Skeletal muscle tissue (tissue), 4 donors: ENCODE results near the gene GRIA1. TPM values are rescaled to one million over a fixed set of nuclear protein-coding genes. Genes with fewer than 3 reads are reported as not detected.

Experiments used
- H3K27ac ChIP-seq: one replicate; pipeline ENCODE4 v1.7.0; 2013; ENCODE audit warnings: mild to moderate bottlenecking, low read depth, low read length, inconsistent platforms
- H3K27me3 ChIP-seq, 3 donors: one replicate each; pipeline ENCODE4 v1.7.0; 2013; ENCODE audit warnings: low read length in 3 of 3; ENCODE audit not compliant: control insufficient read depth in 3 of 3, insufficient read depth in 3 of 3
- H3K36me3 ChIP-seq, 3 donors: one replicate each; pipeline ENCODE4 v1.7.0; 2013; ENCODE audit warnings: low read length in 3 of 3; ENCODE audit not compliant: control insufficient read depth in 3 of 3, insufficient read depth in 3 of 3
- H3K4me1 ChIP-seq, 3 donors: one replicate each; pipeline ENCODE4 v1.7.0; 2013; ENCODE audit warnings: low read length in 3 of 3, mild to moderate bottlenecking in 3 of 3; ENCODE audit not compliant: control insufficient read depth in 3 of 3, insufficient read depth in 3 of 3
- H3K4me3 ChIP-seq, 3 donors: one replicate each; pipeline ENCODE4 v1.7.0; 2013; ENCODE audit warnings: low read length in 3 of 3
- H3K9ac ChIP-seq, 3 donors: one replicate each; pipeline ENCODE4 v1.7.0; 2013; ENCODE audit warnings: low read length in 3 of 3, mild to moderate bottlenecking in 3 of 3, moderate library complexity in 2 of 3, low read depth in 1 of 3
- H3K9me3 ChIP-seq, 3 donors: one replicate each; pipeline ENCODE4 v1.7.0; 2013; ENCODE audit warnings: low read length in 3 of 3; ENCODE audit not compliant: control insufficient read depth in 3 of 3
- total RNA-seq: library from RNA; depleted of rRNA; stranded (reverse); fragments of >200 nt; gene quantifications from one replicate; pipeline ENCODE4 v1.2.3, GENCODE V29; 2014
- donor health status: Osteomylitis.

GRIA1 gene
- total RNA-seq, 1 donor from 2014 or later, result 1.0 TPM

DNA sequence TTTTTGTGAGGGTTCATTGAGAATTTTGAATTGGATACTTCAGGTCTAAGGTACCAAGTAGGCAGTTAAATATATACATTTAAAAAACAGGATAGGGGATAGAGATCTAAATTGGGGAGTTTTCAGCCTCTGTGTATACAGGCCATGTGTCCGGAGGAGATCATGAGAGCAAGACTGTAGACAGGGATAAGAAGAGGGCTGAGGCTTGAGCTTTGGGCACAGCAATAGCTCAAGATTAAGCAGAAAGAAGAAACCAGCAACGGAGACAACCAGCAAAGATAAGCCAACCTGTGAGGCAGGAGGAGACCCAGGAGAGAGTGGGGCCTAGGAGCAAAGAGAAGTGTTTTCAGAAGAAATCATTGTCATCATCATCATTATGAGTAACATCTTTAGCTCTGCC, 258.4 kb downstream of the GRIA1 start:
- Histone ChIP-seq H3K4me3 (no peak overlapping the region), H3K36me3 (no peaks in the 10 kb centered on the region), H3K27me3 (no peaks in the 10 kb centered on the region)

DNA sequence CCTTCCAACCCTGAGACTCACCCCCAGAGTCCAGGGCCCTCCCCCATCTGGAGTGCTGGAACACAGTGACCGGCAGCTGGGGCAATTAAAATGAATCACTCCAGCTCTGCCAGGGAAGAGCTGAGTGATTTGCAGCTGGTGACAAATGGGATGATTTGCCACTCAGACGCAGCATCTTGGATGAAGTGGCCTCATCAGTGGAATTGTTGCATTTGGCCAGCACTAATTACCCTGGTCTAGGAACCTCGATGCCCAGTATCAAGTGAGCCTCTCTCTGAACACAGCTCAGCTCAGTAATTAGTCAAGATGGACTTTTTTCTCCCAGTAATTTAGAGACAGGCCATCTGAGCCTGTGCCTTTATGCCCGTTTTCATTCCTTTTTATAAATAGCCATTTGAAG, 259.5 kb downstream of the GRIA1 start:
- H3K36me3 ChIP-seq, result no peaks in the 10 kb centered on the region
- H3K4me3 ChIP-seq, result no peak overlapping the region
- no peaks in the 10 kb centered on the region for H3K27me3 ChIP-seq
- no peak overlapping the region for H3K9ac ChIP-seq
- H3K27ac ChIP-seq, result no peak overlapping the region
- H3K4me1 ChIP-seq, result no peaks in the 10 kb centered on the region
- H3K9me3 ChIP-seq, result no peaks in the 10 kb centered on the region

More for the DNA sequence above, 258.4 kb downstream of the GRIA1 start:
- no peak overlapping the region for H3K9ac ChIP-seq
- H3K9me3 ChIP-seq, result no peaks in the 10 kb centered on the region
- H3K27ac ChIP-seq, result no peak overlapping the region
- no peaks in the 10 kb centered on the region for H3K4me1 ChIP-seq

DNA sequence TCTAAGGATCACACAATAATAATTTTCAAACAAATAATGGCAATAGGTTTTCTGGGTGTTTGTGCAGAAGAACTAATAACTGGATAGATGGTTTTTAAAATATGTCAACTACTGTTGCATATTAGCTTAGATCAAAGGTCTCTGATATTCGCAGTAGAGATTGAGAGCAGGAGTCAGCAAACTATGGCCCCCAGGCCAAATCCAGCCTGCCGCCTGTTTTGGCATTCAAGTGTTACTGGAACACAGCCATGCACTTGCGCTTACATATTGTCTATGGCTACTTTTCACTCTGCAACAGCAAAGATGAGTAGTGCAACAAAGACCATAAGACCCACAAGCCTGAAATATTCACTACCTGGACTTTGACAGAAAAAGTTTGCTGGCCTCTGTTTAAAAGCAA, 260.8 kb downstream of the GRIA1 start:
- H3K27ac ChIP-seq, result no peak overlapping the region
- no peak overlapping the region for H3K9ac ChIP-seq
- H3K9me3 ChIP-seq, result no peaks in the 10 kb centered on the region
- H3K36me3 ChIP-seq, result no peaks in the 10 kb centered on the region
- no peak overlapping the region for H3K4me3 ChIP-seq
- H3K27me3 ChIP-seq, result no peaks in the 10 kb centered on the region
- no peaks in the 10 kb centered on the region for H3K4me1 ChIP-seq

DNA sequence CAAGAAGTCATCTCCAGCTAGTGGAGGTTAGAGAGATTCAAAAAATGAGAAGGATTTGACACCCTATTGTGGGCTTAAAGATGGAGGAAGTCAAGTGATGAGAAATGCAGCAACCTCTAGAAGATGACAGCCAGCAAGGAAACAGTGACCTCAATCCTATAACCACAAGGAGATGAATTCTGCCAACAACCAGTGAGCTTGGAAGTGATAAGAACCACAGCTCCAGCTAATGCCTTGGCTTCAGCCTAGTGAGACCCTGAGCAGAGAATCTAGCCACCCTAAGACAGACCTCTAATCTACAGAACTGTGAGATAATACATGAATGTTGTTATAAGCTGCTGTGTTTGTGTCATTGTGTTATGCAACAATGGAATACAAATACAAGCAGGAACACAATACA, 262.4 kb downstream of the GRIA1 start:
- Histone ChIP-seq H3K4me1 (no peaks in the 10 kb centered on the region), H3K9me3 (no peaks in the 10 kb centered on the region), H3K4me3 (no peak overlapping the region), H3K9ac (no peak overlapping the region), H3K36me3 (no peaks in the 10 kb centered on the region), H3K27me3 (no peaks in the 10 kb centered on the region), H3K27ac (no peak overlapping the region)

DNA sequence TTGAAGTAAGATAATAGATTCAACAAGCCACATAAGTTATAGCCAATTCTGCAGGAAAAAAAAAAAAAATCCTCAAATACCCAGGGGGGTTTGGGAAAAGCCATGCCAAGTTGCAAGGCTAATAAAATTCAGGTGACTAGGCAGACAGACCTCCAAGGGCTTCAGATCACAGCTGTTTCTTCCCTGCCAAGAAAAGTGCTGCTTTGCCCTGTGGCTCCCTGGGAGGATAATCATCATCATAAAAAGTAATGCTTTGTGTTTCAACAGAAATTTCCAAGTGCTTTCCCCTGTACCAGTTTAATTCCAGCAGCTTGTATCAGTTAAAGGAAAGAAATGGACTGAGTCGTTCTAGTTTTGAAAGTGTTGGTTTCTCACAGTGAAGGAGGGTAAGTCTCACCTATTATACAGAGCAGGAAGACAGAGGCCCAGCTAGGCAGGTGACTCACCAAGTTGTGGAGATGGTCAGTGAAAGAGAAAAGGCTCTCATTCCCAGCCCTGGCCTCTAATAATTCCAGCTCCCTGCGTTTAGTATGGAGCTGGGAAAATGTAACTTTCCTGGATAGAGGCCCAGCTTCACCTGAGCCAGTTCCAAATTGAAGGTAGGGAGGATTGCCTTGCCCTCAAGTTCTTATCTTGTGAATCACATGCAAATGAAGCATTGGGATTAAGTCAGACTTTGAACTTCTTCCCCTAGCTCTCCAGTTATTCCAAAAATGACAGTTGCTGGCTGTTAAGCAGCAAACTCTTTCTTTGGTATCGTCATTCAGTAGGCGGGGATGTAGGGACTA, 263.4 kb downstream of the GRIA1 start:
- H3K27ac ChIP-seq, result no peak overlapping the region
- no peak overlapping the region for H3K4me3 ChIP-seq

DNA sequence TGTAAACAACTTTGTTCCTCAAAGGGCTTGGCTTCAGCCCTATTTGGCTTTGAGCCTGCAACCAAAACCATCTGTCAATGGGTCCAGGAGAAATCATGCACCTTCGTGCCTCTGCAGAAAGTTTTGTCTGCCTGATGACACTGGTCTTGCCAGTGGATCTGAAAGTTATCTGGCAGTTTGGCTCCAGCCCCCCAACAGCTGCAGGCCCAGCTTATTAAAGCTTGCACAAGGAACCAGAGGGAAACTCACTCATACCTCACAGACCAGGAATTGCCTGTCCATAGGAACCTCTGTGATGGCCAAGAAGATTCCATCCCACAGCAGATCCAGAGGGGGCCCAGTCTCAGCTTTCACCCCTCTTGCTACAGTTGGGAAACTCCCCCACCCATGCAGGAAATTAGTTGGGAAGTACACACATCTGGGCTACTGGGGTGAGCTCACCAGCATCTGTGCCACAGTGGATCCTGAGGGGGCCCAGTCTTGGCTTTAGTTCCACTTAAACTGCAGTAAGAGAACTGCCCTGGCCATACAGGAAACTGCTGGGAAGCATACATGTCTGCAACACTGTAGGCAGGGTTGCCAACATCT, 265.5 kb downstream of the GRIA1 start:
- no peaks in the 10 kb centered on the region for H3K36me3 ChIP-seq
- no peak overlapping the region for H3K27ac ChIP-seq
- no peak overlapping the region for H3K4me3 ChIP-seq
- no peaks in the 10 kb centered on the region for H3K4me1 ChIP-seq
- H3K27me3 ChIP-seq, result no peaks in the 10 kb centered on the region
- no peak overlapping the region for H3K9ac ChIP-seq
- no peaks in the 10 kb centered on the region for H3K9me3 ChIP-seq

More for the DNA sequence above, 263.4 kb downstream of the GRIA1 start:
- Histone ChIP-seq H3K9me3 (no peaks in the 10 kb centered on the region), H3K4me1 (no peaks in the 10 kb centered on the region), H3K36me3 (no peaks in the 10 kb centered on the region), H3K27me3 (no peaks in the 10 kb centered on the region), H3K9ac (no peak overlapping the region)

DNA sequence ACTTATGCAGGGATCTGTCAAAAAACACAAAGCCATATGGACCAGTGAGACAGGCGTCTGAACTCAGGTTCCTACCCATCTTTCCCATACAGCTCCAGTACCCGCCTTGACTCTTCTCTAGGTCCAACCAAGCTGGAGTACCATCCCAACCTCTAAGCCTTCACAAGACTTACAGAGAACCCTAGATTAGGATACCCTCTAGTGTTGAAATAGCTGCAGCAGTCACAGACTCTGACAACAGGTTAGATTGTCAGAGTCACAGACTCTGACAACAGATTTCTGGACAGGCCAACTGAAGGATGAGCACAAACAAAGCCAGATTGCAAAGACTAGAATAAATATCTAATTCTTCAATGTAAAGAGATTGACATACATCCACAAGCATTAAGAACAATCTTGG, 266.1 kb downstream of the GRIA1 start:
- no peaks in the 10 kb centered on the region for H3K27me3 ChIP-seq
- no peak overlapping the region for H3K9ac ChIP-seq
- no peaks in the 10 kb centered on the region for H3K4me1 ChIP-seq
- H3K27ac ChIP-seq, result no peak overlapping the region
- H3K36me3 ChIP-seq, result no peaks in the 10 kb centered on the region
- H3K4me3 ChIP-seq, result no peak overlapping the region
- no peaks in the 10 kb centered on the region for H3K9me3 ChIP-seq

DNA sequence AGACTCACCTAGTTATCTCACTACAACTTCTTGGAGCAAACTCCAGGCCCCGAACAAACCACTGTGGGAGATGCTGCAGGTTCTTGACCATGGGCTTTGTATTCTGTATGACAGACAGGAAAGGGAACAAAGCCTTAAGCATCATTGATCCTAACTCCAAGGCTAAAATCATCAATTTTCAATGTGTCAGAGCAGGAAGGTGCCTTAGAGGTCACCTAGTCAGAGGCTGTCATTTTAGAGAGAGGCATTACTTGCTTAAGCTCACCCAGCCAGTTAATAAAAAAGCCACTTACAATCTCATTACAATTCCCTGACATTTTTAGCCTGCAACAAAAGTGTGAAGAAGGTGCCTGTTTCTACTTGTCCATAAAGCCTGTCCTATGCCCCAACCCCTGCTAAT, 275.5 kb downstream of the GRIA1 start:
- no peak overlapping the region for H3K4me3 ChIP-seq
- H3K36me3 ChIP-seq, result no peaks in the 10 kb centered on the region
- H3K9ac ChIP-seq, result no peak overlapping the region
- no peaks in the 10 kb centered on the region for H3K27me3 ChIP-seq
- H3K9me3 ChIP-seq, result no peaks in the 10 kb centered on the region
- no peak overlapping the region for H3K27ac ChIP-seq
- no peaks in the 10 kb centered on the region for H3K4me1 ChIP-seq

DNA sequence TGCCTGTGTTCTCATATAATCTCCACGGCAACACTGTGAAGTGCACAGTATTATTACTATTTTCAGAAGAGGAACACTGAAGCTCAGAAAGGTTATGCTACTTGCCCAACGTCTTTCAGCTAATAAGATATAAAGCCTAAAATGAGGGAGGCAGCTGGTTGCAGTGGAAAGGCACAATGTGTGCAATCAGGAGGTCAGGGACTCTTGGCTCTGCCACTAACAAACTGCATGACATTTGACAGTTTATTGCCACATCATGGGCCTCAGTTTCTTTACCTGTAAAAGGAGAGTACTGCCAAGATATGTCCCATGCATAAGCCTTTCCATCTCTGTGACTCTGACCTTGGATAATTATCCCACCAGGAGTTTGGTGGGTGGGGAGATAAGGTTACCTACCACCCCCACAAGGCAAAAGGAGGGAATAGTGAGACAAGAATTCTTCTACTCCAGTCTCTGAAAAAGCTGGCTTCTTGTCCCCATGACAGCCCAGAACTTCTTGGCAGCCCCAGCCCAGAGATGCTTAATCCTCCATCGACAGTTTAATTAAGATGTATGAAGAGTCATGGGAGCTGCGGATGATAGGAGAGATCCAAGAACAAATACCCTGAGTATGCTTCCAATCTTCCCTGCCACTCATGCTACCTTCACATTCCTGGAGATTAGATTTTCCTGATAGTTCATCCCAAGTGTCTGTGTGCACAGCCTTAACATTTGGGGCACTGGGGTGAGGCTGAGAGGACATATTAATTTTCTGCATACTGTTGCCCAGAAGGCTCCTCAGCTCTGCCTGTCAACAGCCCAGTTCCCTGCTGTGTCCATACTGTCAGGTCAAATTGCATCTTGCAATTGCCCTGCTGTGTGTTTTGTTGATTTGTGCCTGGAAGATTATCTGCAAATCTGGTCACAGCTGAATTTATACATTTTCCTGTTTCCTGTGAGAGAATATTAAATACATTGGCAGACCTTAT, 277.0 kb downstream of the GRIA1 start:
- Histone ChIP-seq H3K9me3 (no peaks in the 10 kb centered on the region), H3K9ac (no peak overlapping the region), H3K4me1 (no peaks in the 10 kb centered on the region), H3K27ac (no peak overlapping the region), H3K36me3 (no peaks in the 10 kb centered on the region), H3K4me3 (no peak overlapping the region), H3K27me3 (no peaks in the 10 kb centered on the region)

DNA sequence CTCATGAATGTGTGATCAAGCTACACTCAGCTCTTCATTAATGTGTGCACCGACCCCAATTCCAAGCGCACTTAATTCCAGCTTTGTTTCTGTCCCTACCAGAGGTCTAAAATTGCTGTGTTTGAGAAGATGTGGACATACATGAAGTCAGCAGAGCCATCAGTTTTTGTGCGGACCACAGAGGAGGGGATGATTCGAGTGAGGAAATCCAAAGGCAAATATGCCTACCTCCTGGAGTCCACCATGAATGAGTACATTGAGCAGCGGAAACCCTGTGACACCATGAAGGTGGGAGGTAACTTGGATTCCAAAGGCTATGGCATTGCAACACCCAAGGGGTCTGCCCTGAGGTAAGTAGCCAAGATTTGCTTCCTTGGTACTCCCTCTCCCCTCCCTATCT, 279.6 kb downstream of the GRIA1 start:
- Histone ChIP-seq H3K27ac (no peak overlapping the region), H3K27me3 (no peaks in the 10 kb centered on the region), H3K36me3 (no peaks in the 10 kb centered on the region), H3K4me3 (no peak overlapping the region), H3K9ac (no peak overlapping the region), H3K9me3 (no peaks in the 10 kb centered on the region), H3K4me1 (no peaks in the 10 kb centered on the region)
